Measurements from ENCODE around the gene ZNF609.

ZNF609 gene

DNA sequence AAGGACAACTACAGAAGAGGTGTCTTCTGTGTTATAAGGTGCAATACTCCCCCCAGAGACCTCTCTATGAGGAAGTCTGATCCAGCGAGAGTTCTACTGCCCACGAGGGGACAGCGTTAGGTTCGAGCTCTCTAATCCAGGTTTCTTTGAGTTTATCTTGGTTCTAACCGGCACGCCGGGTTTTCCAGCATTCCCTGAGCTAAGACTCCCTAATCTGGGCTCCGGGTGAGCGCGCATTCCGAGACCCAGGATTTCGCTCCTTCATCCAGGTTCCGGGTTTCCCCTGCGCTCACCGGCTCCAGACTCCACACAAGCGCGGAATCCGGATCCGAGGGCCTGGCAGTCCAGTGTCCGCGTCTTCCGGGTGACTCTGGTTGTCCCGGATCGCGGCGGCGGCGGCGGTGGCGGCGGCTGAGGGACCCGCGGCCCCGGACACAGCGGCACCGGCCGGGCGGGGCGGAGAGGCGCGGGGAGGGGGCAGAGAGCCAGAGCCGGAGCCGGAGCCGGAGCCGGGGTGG lies at the start of gene ZNF609:
ZNF609 (plus strand) TSS at position 373 of the 518 bp plus-strand sequence. CDS start 38,842 bp downstream, outside the sequence.
- DNase-seq (ENCODE audit: low read depth): peak; percentile 79

DNA sequence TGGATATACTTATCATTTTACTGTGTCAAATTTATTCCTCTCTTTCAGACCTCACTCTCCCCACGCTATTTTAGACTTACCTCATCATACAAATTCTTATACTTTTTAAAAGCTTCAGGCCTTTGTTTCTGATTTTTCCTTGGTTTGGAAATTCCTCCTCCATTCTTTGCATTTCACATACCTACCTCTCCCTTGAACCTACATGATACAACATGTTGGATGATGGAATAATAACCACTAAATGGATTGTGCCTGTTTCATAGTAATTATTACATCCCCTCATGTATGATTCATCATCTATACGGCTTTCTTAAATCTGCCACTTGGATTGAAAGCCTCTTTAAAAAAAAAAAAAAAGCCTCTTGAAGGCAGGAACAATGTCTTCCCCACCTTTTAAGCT lies 48.2 kb upstream of the ZNF609 start:
- DNase-seq (ENCODE audit: low read depth): no peak

- DNase-seq (ENCODE audit: low read depth): no peak
Observed at GRCh38 chr15:64422697-64423096, 37.7 kb upstream of the ZNF609 start.

DNA sequence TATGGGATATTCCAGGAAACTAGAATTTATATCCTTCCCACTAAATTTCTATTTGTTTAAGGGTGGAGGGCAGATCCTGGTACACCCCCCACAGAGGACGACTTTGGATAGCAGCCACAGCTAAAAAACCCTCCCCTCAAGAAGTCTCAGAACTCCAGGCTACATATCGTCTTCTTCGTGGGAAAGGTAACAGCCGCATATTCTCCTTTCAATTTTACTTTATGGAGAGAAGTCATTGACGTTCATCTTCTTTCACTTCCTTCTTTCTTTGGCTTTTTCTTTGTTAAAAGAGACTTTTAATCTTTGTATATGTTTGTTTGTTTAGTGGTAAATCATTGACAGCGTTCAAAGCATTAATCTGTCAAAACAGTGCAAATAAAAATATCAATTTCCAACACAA lies 36.4 kb upstream of the ZNF609 start:
- no peak for DNase-seq (ENCODE audit: low read depth)

DNA sequence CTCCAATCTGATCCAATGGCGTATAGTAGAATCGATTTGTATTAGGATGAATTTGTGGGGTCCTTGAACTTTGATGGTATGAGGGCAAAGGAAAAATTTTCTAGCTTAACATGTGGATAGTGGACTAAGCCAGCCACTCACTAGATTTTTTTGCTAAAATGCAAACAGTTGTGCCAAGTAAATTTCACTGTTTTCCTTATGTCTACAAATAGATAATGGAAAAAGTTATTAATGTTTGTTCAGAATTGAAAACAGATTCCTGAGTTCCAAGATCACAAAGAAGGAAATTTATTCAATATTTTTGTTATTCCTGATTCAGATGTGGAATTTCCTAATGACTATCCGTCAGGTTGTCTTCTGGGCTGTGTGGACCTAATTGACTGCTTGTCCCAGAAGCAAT lies 35.2 kb upstream of the ZNF609 start:
- DNase-seq (ENCODE audit: low read depth): no peak

- no peak for DNase-seq (ENCODE audit: low read depth)
Observed at GRCh38 chr15:64426845-64427465, 33.4 kb upstream of the ZNF609 start.

DNA sequence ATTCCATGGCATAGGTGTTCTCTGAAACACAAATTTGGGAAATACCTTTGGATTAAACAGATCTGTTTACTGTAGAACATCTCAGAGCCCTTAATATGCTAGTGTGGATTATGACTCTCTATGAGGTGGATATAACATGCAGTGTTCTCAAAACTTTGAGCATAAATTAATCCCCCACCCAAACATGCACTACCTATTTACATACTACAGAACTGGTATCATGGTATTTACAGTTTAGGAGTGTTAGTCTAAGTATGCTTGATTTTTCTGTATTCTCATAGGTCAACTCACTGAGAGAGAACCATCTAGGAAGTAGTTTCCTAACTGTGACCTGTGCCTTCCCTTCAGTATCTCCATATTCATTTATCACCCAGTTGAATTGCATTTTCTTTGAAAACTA lies 30.9 kb upstream of the ZNF609 start:
- no peak for DNase-seq (ENCODE audit: low read depth)

DNA sequence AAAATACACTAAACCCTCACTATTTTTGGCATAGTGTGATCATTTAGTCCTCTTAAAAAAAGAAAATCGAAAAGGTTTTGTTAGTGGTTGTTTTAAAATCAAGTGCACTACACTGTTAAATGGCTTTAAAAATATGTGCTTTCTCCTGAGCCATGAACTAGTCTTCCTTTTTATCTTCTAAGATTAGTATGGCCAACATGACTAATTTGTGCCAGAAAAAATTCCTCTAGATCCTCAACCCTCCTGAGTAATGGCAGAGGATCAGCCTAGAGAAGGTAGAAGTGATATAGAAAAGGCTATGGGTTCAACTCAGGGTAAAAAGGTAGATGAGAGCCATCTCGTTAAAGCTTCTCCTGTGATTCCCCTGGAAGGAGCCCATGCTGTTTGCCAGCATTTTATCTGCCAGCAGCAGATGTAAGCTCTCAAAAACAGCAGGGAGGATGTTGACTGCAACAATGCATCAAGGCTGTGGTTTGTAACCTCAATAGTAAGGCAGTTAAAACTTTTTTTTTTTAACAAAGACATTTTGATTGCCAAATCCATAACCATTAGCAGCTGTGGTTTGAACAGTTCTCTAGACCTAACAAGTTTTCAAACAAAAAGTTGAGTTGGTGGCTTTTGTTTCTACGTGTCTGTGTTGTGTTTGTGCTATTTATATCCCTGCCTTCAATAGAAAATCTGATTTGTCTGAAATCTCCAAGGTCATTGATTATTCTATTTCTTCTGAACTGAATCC lies 30.2 kb upstream of the ZNF609 start:
- peak; percentile 7 for DNase-seq (ENCODE audit: low read depth)

GRCh38 chr15:64437982-64438381 lies 22.4 kb upstream of the ZNF609 start:
- no peak for DNase-seq (ENCODE audit: low read depth)

DNA sequence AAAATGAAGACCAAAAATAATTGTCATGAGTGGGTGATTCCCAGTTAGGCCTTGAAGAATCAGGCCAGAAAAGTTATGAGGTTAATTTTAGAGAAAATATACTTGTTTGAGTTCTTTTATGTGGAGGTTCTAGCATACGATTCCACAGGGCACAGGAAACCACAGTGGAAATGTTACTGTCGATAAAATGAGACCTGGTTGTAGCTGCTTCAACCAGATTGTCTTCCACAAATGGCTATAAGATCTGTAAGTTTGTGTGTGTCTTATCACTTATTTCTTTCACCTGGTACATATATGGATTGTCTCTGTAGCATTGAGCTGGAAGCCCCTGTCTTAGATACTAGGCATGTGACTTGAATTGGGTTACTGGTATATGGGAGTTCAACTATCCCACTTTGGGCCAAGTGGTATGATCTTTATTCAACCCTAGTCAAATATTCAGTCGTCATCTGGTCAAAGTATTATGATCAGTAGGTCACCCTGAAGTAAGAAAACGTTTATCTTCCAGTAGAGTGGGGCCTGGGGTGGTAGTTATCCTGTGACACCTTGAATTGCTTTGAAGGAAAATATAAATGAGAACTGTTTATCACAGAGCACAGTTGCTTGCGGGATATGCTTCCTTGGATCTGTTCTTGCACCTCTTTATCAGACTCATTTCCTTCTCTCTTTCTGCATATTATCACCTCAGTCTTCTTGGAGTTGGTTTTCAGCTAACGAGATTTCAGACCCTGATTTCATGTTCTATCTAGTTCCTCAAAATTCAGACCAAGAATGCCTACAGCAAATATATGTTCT lies 21.5 kb upstream of the ZNF609 start:
- no peak for DNase-seq (ENCODE audit: low read depth)

- DNase-seq (ENCODE audit: low read depth): no peak
Observed at GRCh38 chr15:64441852-64442251, 18.5 kb upstream of the ZNF609 start.

DNA sequence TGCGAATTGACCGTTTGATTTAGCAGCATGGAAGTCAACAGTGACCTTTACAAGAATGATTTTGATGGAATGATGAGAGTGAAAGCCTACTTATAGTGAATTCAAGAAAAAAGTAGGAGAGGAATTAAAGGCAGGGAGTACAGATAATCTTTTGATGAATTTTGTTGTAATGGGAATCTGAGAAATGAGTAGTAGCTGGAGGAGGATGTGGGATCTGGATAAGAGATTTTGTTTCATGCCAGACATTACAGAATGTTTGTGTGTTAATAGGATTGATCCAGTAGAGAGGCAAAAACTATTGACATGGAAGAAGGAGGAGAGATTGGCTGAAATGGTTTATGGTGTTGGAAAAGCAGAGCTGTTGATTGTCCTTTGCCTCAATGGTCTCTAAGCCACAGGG lies 17.4 kb upstream of the ZNF609 start:
- no peak for DNase-seq (ENCODE audit: low read depth)

GRCh38 chr15:64443747-64444621 lies 16.4 kb upstream of the ZNF609 start:
- DNase-seq (ENCODE audit: low read depth): no peak

- no peak for DNase-seq (ENCODE audit: low read depth)
Observed at GRCh38 chr15:64444836-64445235, 15.5 kb upstream of the ZNF609 start.

- no peak for DNase-seq (ENCODE audit: low read depth)
Observed at GRCh38 chr15:64447536-64448315, 12.7 kb upstream of the ZNF609 start.

DNA sequence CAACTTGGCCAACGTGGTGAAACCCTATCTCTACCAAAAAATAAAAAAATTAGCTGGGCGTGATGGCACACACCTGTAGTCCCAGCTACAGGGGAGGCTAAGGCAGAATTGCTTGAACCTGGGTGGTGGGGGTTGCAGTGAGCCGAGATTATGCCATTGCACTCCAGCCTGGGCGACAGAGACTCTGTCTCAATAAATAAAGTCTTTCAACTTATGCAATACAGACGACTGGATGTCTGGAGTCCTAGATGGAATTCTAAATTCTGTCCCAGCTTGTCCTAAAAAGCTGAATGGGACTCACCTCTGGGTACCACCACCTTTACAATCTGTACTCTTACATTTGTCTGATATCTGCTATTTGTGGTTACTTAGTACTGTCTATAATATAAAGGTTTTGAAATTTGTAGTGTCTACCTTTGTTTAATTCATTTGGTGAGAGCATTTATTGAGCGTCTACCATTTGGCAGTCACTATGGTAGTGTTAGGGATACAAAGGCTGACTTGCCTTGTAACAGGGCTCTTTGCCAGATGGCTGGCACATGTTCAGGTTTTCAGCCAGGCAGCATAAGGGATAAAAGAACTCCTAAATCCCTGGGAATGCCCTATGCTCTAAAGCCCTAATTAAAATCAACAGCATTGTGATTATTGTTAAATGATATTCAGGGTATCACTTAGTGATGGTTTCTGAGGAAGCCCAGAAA lies 7.2 kb upstream of the ZNF609 start:
- DNase-seq (ENCODE audit: low read depth): no peak

DNA sequence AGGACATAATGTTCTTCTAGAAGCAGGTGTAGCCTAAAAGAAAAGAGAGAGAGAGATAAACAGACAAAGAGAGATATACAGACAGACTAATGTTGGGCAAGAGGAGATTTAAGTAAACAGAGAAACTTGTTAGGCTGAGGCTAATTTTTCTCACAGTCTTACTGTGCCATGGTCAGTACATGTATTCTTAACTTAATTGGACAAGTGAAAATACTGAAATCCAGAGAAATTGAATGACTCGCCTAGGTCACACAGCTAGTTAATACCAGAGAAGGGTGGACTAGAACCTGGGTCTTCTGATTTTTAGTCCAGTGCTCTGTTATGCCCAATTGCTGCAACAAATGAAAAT lies 6.7 kb upstream of the ZNF609 start:
- no peak for DNase-seq (ENCODE audit: low read depth)

- DNase-seq (ENCODE audit: low read depth): no peak
Observed at GRCh38 chr15:64454282-64454681, 6.1 kb upstream of the ZNF609 start.

DNA sequence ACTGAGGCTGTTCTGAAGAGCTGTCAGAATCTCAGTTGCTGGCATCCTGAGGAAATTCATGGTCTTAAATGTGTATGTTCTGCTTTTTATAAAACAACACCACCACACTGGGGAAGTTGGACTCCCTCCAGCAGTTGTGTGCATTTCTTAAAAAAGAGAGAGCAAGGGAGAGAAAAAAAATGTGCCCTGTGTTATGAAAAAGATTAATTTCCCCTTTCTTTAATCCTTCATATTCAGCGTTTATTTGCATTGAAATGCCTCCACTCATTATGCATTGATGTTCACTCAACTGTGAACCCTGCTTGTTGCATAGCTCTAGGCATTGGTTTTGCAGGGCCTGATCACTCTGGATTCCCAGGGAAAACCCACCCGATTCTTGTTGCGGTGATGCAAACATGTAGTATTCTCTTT lies 4.4 kb upstream of the ZNF609 start:
- DNase-seq (ENCODE audit: low read depth): no peak

GRCh38 chr15:64456634-64457108 lies 3.7 kb upstream of the ZNF609 start:
- no peak for DNase-seq (ENCODE audit: low read depth)
